Endothelial cell (in vitro differentiated cells): ENCODE results near the gene PNKD. TPM values are rescaled to one million over a fixed set of nuclear protein-coding genes. Genes with fewer than 3 reads are reported as not detected.

ENCODE experiments used
- DNase-seq: peaks from one replicate; pipeline ENCODE4 v3.0.0; 2021; ENCODE audit warnings: low spot score
- H3K27ac Mint-ChIP-seq: one replicate; pipeline ENCODE4 v1.8.0; 2021; ENCODE audit warnings: mixed read lengths, inconsistent platforms; ENCODE audit not compliant: unreplicated experiment
- H3K27me3 Mint-ChIP-seq: one replicate; pipeline ENCODE4 v1.8.0; 2021; ENCODE audit warnings: mild to moderate bottlenecking, moderate library complexity, mixed read lengths, inconsistent platforms; ENCODE audit not compliant: unreplicated experiment
- H3K36me3 Mint-ChIP-seq: one replicate; pipeline ENCODE4 v1.8.0; 2021; ENCODE audit warnings: mild to moderate bottlenecking, low read depth, mixed read lengths, inconsistent platforms; ENCODE audit not compliant: unreplicated experiment
- H3K4me1 Mint-ChIP-seq: one replicate; pipeline ENCODE4 v1.8.0; 2021; ENCODE audit warnings: mild to moderate bottlenecking, mixed read lengths, inconsistent platforms; ENCODE audit not compliant: unreplicated experiment
- H3K4me3 Mint-ChIP-seq: one replicate; pipeline ENCODE4 v1.8.0; 2021; ENCODE audit warnings: mild to moderate bottlenecking, mixed read lengths, inconsistent platforms; ENCODE audit not compliant: unreplicated experiment
- H3K9me3 Mint-ChIP-seq: one replicate; pipeline ENCODE4 v1.8.0; 2021; ENCODE audit warnings: mixed read lengths, inconsistent platforms; ENCODE audit not compliant: unreplicated experiment
- CTCF ChIP-seq: fragments of 200-600 bp; sonication (generic); IDR thresholded peaks from one replicate; pipeline ENCODE4 v1.5.0; 2021; ENCODE audit warnings: antibody characterized with exemption; ENCODE audit not compliant: unreplicated experiment
- total RNA-seq: library from RNA; stranded (reverse); fragmentation: NEBNext Ultra II Directional; extraction: Animal tissue kit (Norgen Biotek cat#: 25700); gene quantifications from one replicate; pipeline ENCODE4 v1.2.1, GENCODE V29; 2021; ENCODE audit not compliant: unreplicated experiment

Gene PNKD
- total RNA-seq, 1 donor from 2014 or later, result 31.7 TPM

GRCh38 chr2:218370410-218371063 is 100.2 kb downstream of the PNKD start:
- Mint-ChIP-seq H3K4me3 (no peak overlapping the region), H3K36me3 (no peaks in the 10 kb centered on the region), H3K27ac (no peak overlapping the region), H3K4me1 (peaks cover 3% of the 10 kb centered on the region), H3K27me3 (peaks cover 5% of the 10 kb centered on the region), H3K9me3 (no peaks in the 10 kb centered on the region)
- no peak for TF ChIP-seq CTCF
- DNase-seq, result no peak

GRCh38 chr2:218371983-218372350 is 101.6 kb downstream of the PNKD start:
- Mint-ChIP-seq H3K4me3 (no peak overlapping the region), H3K4me1 (peaks cover 3% of the 10 kb centered on the region), H3K9me3 (no peaks in the 10 kb centered on the region)

GRCh38 chr2:218374795-218375194 is 104.5 kb downstream of the PNKD start:
- H3K36me3 Mint-ChIP-seq, result no peaks in the 10 kb centered on the region
- no peak for DNase-seq
- no peak overlapping the region for H3K27ac Mint-ChIP-seq

More at GRCh38 chr2:218371983-218372350, 101.6 kb downstream of the PNKD start:
- Mint-ChIP-seq H3K27me3 (peaks cover 1% of the 10 kb centered on the region), H3K27ac (no peak overlapping the region), H3K36me3 (no peaks in the 10 kb centered on the region)
- DNase-seq, result no peak
- no peak for TF ChIP-seq CTCF

GRCh38 chr2:218375212-218375611 is 104.9 kb downstream of the PNKD start:
- no peaks in the 10 kb centered on the region for H3K4me1 Mint-ChIP-seq
- no peak overlapping the region for H3K27ac Mint-ChIP-seq
- no peaks in the 10 kb centered on the region for H3K36me3 Mint-ChIP-seq
- no peaks in the 10 kb centered on the region for H3K9me3 Mint-ChIP-seq
- TF ChIP-seq CTCF, result no peak
- H3K27me3 Mint-ChIP-seq, result peaks cover 2% of the 10 kb centered on the region
- DNase-seq, result no peak
- no peak overlapping the region for H3K4me3 Mint-ChIP-seq

More at GRCh38 chr2:218374795-218375194, 104.5 kb downstream of the PNKD start:
- H3K4me3 Mint-ChIP-seq, result no peak overlapping the region
- no peaks in the 10 kb centered on the region for H3K9me3 Mint-ChIP-seq
- H3K27me3 Mint-ChIP-seq, result peaks cover 2% of the 10 kb centered on the region
- no peaks in the 10 kb centered on the region for H3K4me1 Mint-ChIP-seq
- TF ChIP-seq CTCF, result no peak

GRCh38 chr2:218378053-218378452 is 107.7 kb downstream of the PNKD start:
- Mint-ChIP-seq H3K4me3 (no peak overlapping the region), H3K27me3 (peaks cover 6% of the 10 kb centered on the region), H3K27ac (no peak overlapping the region), H3K36me3 (no peaks in the 10 kb centered on the region), H3K4me1 (no peaks in the 10 kb centered on the region), H3K9me3 (no peaks in the 10 kb centered on the region)
- TF ChIP-seq CTCF, result no peak
- DNase-seq, result no peak
